ENCODE results near the gene HES6. TPM values are rescaled to one million over a fixed set of nuclear protein-coding genes. Genes with fewer than 3 reads are reported as not detected.

Gene HES6
- total RNA-seq, 1 experiment from 2014 or later: 52.2 TPM

DNA sequence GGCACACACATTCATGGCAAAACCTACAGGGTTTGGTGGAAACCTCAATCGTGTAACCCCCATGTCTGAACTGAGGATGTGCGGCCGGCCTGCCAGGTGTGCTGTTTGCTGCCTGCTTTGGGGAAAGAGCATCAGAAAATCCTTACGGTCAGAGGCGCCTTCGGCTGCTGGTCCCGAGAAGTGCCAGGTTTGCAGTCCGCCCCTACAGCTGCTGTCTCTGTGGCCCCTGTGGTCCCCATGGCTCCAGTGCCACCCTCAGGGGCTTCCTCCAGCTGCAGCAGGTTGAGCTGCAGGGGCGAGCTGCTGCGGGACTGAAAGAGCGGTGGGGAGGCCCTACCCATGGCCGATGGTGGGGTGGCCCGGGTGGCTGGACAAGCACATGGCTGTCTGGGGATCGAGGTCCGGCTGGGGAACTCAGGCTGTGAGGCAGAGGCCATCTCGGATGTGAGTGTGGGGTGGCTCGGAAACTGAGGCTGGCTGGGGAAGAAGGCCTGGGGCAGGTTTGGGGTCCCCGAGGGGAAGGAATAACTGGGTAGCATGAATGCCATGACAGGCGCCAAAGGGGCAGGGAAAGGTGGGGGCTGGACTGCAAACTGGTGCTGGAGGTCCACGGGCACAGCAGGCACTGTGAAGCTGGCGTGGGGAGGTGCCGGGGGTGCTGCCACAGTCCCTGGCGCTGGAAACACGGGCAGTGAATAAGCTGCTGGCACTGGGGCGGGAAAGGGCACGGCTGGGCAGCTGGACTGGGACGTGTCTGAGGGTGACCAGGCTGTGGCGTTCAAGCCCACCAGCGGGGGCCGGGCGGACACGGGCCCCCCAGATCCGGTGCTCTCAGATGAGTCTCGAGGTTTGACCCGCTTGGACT lies 13.2 kb upstream of the HES6 start:
- Histone ChIP-seq H3K4me3 (ENCODE audit: insufficient read depth, low read depth, low read length) (no peak overlapping the region), H3K27me3 (ENCODE audit: control insufficient read depth, insufficient read depth, low read length) (no peaks in the 10 kb centered on the region), H3K36me3 (replicated peaks; ENCODE audit: control insufficient read depth, insufficient read depth, low read length) (no peaks in the 10 kb centered on the region; the same call in none of the 2 replicates)
- DNase-seq: no peak

- peak; percentile 40 for DNase-seq
- Histone ChIP-seq H3K36me3 (replicated peaks; ENCODE audit: control insufficient read depth, insufficient read depth, low read length) (no peaks in the 10 kb centered on the region; the same call in none of the 2 replicates), H3K4me3 (ENCODE audit: insufficient read depth, low read depth, low read length) (no peak overlapping the region), H3K27me3 (ENCODE audit: control insufficient read depth, insufficient read depth, low read length) (no peaks in the 10 kb centered on the region)
Measured at GRCh38 chr2:238251986-238252385, 12.1 kb upstream of the HES6 start.

GRCh38 chr2:238251331-238251730 lies 11.5 kb upstream of the HES6 start:
- Histone ChIP-seq H3K36me3 (replicated peaks; ENCODE audit: control insufficient read depth, insufficient read depth, low read length) (no peaks in the 10 kb centered on the region; the same call in none of the 2 replicates), H3K27me3 (ENCODE audit: control insufficient read depth, insufficient read depth, low read length) (no peaks in the 10 kb centered on the region)
- DNase-seq: no peak

GRCh38 chr2:238250896-238251295 lies 11.1 kb upstream of the HES6 start:
- no peak overlapping the region for H3K4me3 ChIP-seq (ENCODE audit: insufficient read depth, low read depth, low read length)
- DNase-seq: no peak
- no peaks in the 10 kb centered on the region; the same call in none of the 2 replicates for H3K36me3 ChIP-seq (replicated peaks; ENCODE audit: control insufficient read depth, insufficient read depth, low read length)
- H3K27me3 ChIP-seq (ENCODE audit: control insufficient read depth, insufficient read depth, low read length): no peaks in the 10 kb centered on the region

More at GRCh38 chr2:238251331-238251730, 11.5 kb upstream of the HES6 start:
- H3K4me3 ChIP-seq (ENCODE audit: insufficient read depth, low read depth, low read length): no peak overlapping the region

- no peak for DNase-seq
- Histone ChIP-seq H3K36me3 (replicated peaks; ENCODE audit: control insufficient read depth, insufficient read depth, low read length) (no peaks in the 10 kb centered on the region; the same call in none of the 2 replicates), H3K4me3 (ENCODE audit: insufficient read depth, low read depth, low read length) (no peak overlapping the region), H3K27me3 (ENCODE audit: control insufficient read depth, insufficient read depth, low read length) (no peaks in the 10 kb centered on the region; the same call in 1 of the 2 replicates)
Measured at GRCh38 chr2:238247841-238248453, 8.1 kb upstream of the HES6 start.

GRCh38 chr2:238247002-238247822 lies 7.4 kb upstream of the HES6 start:
- H3K4me3 ChIP-seq (ENCODE audit: insufficient read depth, low read depth, low read length): no peak overlapping the region
- H3K27me3 ChIP-seq (ENCODE audit: control insufficient read depth, insufficient read depth, low read length): peaks cover 6% of the 10 kb centered on the region
- no peaks in the 10 kb centered on the region; the same call in 1 of the 2 replicates for H3K36me3 ChIP-seq (replicated peaks; ENCODE audit: control insufficient read depth, insufficient read depth, low read length)
- no peak for DNase-seq

DNA sequence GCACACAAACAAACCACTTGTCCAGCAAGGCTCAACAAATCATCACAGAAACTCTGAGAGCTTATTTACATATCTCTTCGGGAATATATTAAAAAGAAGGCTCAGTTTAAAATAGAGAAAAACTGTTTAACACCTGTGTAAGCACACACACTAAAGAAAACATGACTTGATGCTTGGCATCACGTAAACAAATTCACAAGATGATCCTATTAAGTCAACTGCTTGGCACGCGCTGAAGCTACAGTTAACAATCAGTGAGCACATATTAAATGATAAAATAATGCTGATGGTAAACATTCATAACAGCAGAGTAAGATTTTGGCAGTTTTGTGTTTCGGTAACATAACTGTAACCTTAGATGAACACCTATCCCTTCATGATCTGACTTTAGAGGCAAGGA lies 4.3 kb upstream of the HES6 start:
- H3K36me3 ChIP-seq (replicated peaks; ENCODE audit: control insufficient read depth, insufficient read depth, low read length): no peaks in the 10 kb centered on the region
- H3K4me3 ChIP-seq (ENCODE audit: insufficient read depth, low read depth, low read length): no peak overlapping the region
- no peak for DNase-seq
- peaks cover 21% of the 10 kb centered on the region for H3K27me3 ChIP-seq (ENCODE audit: control insufficient read depth, insufficient read depth, low read length)

GRCh38 chr2:238243496-238244076 lies 3.7 kb upstream of the HES6 start:
- H3K27me3 ChIP-seq (ENCODE audit: control insufficient read depth, insufficient read depth, low read length): peaks cover 27% of the 10 kb centered on the region
- no peaks in the 10 kb centered on the region for H3K36me3 ChIP-seq (replicated peaks; ENCODE audit: control insufficient read depth, insufficient read depth, low read length)
- DNase-seq: peak; percentile 72
- H3K4me3 ChIP-seq (ENCODE audit: insufficient read depth, low read depth, low read length): no peak overlapping the region

DNA sequence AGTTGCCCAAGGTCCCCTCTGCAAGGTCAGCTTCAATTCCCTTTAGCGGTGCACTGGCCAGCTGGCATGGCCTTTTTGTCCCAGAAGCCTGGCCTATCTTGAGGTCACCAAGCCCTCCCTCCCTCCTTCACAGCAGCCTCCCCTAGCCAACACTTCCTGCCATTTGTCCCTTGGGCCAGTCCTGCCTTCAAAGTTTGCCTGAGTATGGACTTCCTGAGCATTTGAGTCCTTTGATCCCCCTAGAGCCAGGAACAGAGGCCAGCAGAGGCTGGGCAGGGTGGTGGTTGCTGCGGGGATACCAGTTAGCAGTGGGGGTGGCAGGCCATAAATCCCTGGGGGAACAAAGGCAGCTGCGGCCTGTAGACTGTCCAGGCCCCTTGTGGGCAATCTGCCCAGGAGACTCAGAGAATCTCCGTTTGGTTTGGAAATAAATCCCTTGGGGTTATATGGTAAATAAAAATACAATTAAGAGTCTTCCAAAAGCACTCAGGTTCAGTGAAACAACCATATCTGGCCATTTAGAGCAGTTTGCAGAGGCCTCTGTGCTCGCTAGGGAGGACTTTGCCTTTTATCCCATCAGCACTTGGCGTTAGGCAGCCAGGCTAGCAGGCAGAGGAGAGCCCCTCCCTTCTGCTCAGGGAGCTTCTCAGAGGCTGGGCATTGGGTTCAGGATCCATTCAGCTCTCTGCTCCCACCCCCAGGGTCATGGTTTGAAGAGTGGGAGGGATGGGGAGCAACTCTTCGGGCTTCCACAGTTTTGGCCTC lies 3.1 kb upstream of the HES6 start:
- peak; percentile 70 for DNase-seq
- peaks cover 33% of the 10 kb centered on the region for H3K27me3 ChIP-seq (ENCODE audit: control insufficient read depth, insufficient read depth, low read length)
- H3K4me3 ChIP-seq (ENCODE audit: insufficient read depth, low read depth, low read length): no peak overlapping the region
- no peaks in the 10 kb centered on the region for H3K36me3 ChIP-seq (replicated peaks; ENCODE audit: control insufficient read depth, insufficient read depth, low read length)

DNA sequence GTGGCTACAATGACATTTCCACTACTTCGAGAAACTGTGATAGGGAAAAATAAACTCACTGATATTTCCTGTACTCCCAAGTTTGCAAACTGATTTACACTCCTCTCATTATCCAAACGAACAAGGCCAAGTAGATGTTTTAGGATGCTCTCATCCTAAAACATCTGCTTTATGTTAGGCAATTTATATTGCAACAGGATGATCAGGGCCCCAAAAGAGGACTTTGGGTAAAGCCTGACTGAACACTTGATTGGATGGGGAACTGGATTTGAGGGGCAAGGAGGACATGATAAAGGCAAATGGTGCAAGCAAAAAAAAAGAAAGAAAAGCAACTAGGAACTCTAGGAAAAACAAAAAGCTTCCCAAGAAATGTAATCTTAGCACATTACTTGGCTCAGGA lies 2.1 kb upstream of the HES6 start:
- Histone ChIP-seq H3K27me3 (ENCODE audit: control insufficient read depth, insufficient read depth, low read length) (peaks cover 43% of the 10 kb centered on the region), H3K36me3 (replicated peaks; ENCODE audit: control insufficient read depth, insufficient read depth, low read length) (no peaks in the 10 kb centered on the region), H3K4me3 (ENCODE audit: insufficient read depth, low read depth, low read length) (no peak overlapping the region)
- no peak for DNase-seq

GRCh38 chr2:238240757-238241711 lies 1.2 kb upstream of the HES6 start:
- peak; percentile 96 for DNase-seq
- peaks cover 52% of the 10 kb centered on the region for H3K27me3 ChIP-seq (ENCODE audit: control insufficient read depth, insufficient read depth, low read length)
- H3K4me3 ChIP-seq (ENCODE audit: insufficient read depth, low read depth, low read length): peak overlapping the region; percentile 49

DNA sequence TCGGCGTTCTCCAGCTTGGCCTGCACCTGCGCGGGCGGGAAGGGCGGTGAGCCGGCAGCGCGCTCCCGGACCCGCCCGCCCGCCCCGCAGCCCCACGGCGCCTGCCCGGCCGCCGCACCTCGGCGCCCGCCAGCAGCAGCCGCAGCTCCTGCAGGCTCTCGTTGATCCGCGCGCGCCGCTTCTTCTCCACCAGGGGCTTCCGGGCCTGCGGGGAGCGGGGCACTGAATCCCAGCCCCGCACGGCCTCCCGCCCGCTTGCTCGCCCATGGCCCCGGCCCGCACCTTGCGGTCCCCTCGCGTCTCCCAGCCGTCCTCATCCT lies 335 bp downstream of the HES6 start:
- DNase-seq: no peak
- Histone ChIP-seq H3K4me3 (ENCODE audit: insufficient read depth, low read depth, low read length) (peak overlapping the region; percentile 65), H3K27me3 (ENCODE audit: control insufficient read depth, insufficient read depth, low read length) (peaks cover 63% of the 10 kb centered on the region), H3K36me3 (replicated peaks; ENCODE audit: control insufficient read depth, insufficient read depth, low read length) (no peaks in the 10 kb centered on the region)

More at GRCh38 chr2:238240757-238241711, 1.2 kb upstream of the HES6 start:
- no peaks in the 10 kb centered on the region for H3K36me3 ChIP-seq (replicated peaks; ENCODE audit: control insufficient read depth, insufficient read depth, low read length)
